ENCODE data around the gene PTX4. TPM values are rescaled to one million over a fixed set of nuclear protein-coding genes. Genes with fewer than 3 reads are reported as not detected.

PTX4 gene
- total RNA-seq, 1 donor from 2014 or later, result 2.2 TPM

GRCh38 chr16:1505073-1505844, 16.5 kb upstream of the PTX4 start:
- peaks cover 2% of the 10 kb centered on the region for H3K27me3 Mint-ChIP-seq (ENCODE audit: unreplicated experiment)
- H3K4me3 Mint-ChIP-seq (ENCODE audit: unreplicated experiment), result no peak overlapping the region
- peaks cover 2% of the 10 kb centered on the region for H3K9me3 Mint-ChIP-seq (ENCODE audit: unreplicated experiment)
- no peak overlapping the region for H3K27ac Mint-ChIP-seq (ENCODE audit: unreplicated experiment)
- H3K36me3 Mint-ChIP-seq (ENCODE audit: unreplicated experiment), result no peaks in the 10 kb centered on the region
- no peaks in the 10 kb centered on the region for H3K4me1 Mint-ChIP-seq (ENCODE audit: low read depth, unreplicated experiment)
- no peak for DNase-seq
- no peak for TF ChIP-seq CTCF (IDR thresholded peaks at IDR 0.05; ENCODE audit: partially characterized antibody, unreplicated experiment)

DNA sequence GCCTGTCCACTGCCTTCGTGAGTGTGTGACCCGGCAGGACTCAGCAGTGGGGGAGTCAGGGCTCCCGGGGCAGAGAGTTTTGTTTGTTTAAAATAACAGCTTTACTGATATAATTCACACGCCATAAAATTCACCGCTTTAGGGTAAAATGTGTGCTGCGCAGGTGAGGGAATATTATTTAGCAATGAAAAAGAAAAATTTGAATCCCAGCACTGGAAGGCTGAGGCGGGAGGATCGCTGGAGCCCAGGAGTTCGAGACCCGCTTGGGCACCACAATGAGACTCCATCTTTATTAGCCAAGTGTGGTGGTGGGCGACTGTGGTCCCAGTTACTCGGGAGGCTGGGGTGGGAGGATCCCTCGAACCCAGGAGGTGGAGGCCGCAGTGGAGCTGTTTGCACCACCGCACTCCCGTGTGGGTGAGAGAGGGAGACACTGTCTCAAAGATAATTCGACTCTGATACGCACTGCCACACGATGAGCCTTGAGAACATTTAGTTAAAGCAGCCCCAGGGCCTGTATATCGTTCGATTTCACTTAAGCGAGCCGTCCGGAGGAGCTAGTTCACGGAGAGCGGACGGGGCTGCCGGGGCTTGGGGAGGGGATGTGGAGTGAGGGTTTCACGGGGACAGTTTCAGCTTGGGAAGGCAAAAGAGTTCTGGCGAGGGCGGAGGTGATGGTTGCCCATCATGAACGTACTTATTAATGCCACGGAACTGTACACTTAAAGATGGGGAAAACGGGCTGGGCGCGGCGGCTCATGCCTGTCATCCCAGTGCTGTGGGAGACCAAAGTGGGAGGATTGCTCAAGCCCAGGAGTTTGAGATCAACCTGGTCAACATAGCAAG, 14.6 kb upstream of the PTX4 start:
- TF ChIP-seq CTCF (IDR thresholded peaks at IDR 0.05; ENCODE audit: partially characterized antibody, unreplicated experiment), result no peak
- Mint-ChIP-seq H3K36me3 (ENCODE audit: unreplicated experiment) (no peaks in the 10 kb centered on the region), H3K4me1 (ENCODE audit: low read depth, unreplicated experiment) (no peaks in the 10 kb centered on the region), H3K27me3 (ENCODE audit: unreplicated experiment) (peaks cover 2% of the 10 kb centered on the region), H3K9me3 (ENCODE audit: unreplicated experiment) (peaks cover 4% of the 10 kb centered on the region), H3K4me3 (ENCODE audit: unreplicated experiment) (no peak overlapping the region), H3K27ac (ENCODE audit: unreplicated experiment) (no peak overlapping the region)
- no peak for DNase-seq

DNA sequence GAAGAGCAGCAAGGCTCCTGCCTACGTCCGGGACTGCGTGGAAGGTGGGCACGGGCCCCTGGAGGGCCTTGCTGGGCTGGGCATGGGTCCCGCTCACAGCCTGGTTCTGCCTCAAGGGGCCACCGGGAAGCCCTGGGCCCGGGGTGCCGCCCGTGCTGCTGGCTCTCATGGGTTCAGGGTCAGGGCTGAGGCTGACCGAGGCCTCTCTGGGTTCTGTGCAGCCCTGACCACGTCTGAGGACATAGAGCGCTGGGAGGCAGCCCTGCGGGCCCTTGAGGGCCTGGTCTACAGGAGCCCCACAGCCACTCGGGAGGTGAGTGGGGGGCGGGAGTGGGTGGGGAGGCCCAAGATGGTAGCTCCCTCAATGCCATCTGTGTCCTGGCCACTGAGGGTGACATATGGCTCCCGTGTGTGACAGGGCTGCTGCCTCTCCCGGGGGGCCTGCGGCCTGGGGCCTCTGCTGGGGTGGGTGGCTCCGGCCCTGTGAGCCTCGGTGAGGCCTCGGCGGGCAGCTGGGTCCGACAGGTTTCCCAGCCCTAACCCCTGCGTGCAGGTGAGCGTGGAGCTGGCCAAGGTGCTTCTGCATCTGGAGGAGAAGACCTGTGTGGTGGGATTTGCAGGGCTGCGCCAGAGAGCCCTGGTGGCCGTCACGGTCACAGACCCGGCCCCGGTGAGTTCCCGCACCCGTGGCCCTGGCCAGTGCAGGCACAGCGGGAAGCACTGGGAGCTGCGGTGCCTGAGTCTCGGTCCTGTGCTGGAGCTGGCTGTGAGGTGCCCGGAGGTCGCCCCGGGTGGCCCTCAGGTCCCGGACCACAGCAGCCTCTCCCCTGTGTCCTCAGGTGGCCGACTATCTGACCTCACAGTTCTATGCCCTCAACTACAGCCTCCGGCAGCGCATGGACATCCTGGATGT, 13.6 kb upstream of the PTX4 start:
- no peak for TF ChIP-seq CTCF (IDR thresholded peaks at IDR 0.05; ENCODE audit: partially characterized antibody, unreplicated experiment)
- H3K27me3 Mint-ChIP-seq (ENCODE audit: unreplicated experiment), result peaks cover under 1% of the 10 kb centered on the region
- H3K36me3 Mint-ChIP-seq (ENCODE audit: unreplicated experiment), result no peaks in the 10 kb centered on the region
- H3K9me3 Mint-ChIP-seq (ENCODE audit: unreplicated experiment), result peaks cover 3% of the 10 kb centered on the region
- H3K4me1 Mint-ChIP-seq (ENCODE audit: low read depth, unreplicated experiment), result no peaks in the 10 kb centered on the region
- no peak for DNase-seq
- no peak overlapping the region for H3K27ac Mint-ChIP-seq (ENCODE audit: unreplicated experiment)
- H3K4me3 Mint-ChIP-seq (ENCODE audit: unreplicated experiment), result no peak overlapping the region

DNA sequence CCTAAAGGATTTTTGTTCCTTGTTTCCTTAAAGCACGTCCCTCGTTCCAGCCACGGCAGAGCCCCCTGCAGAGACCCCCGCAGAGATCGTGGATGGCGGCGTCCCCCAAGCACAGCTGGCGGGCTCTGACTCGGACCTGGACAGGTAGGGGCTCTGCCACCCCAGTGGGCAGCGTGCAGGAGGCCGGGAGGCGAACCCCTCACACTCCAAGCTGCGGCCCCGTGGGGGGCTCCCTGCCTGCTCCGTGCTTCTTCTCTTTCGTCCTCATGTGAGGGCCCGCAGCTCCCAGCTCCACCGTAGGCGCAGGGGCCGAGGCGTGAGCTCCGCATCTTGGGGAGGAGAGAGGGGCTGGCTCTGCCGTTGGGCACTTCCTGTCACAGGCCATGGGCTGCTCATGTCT, 12.9 kb upstream of the PTX4 start:
- Mint-ChIP-seq H3K4me3 (ENCODE audit: unreplicated experiment) (no peak overlapping the region), H3K4me1 (ENCODE audit: low read depth, unreplicated experiment) (no peaks in the 10 kb centered on the region), H3K27ac (ENCODE audit: unreplicated experiment) (no peak overlapping the region), H3K36me3 (ENCODE audit: unreplicated experiment) (no peaks in the 10 kb centered on the region), H3K9me3 (ENCODE audit: unreplicated experiment) (peaks cover 3% of the 10 kb centered on the region), H3K27me3 (ENCODE audit: unreplicated experiment) (no peaks in the 10 kb centered on the region)
- TF ChIP-seq CTCF (IDR thresholded peaks at IDR 0.05; ENCODE audit: partially characterized antibody, unreplicated experiment), result no peak
- no peak for DNase-seq
